ENCODE measurements around the gene CXCL10.

Gene CXCL10

GRCh38 chr4:75985116-75985515 is 38.2 kb downstream of the CXCL10 start:
- DNase-seq, result no peak

GRCh38 chr4:75980576-75980975 is 42.7 kb downstream of the CXCL10 start:
- no peak for DNase-seq

GRCh38 chr4:75976177-75976576 is 47.1 kb downstream of the CXCL10 start:
- no peak for DNase-seq

- no peak for DNase-seq
Observed at GRCh38 chr4:75973766-75974165, 49.5 kb downstream of the CXCL10 start.

Data from NCI-H146 (cell line).